Activated effector memory CD4-positive, alpha-beta T cell treated with Interleukin-2 at 50 U/mL for 16 hours (primary cell): ENCODE results near the gene LHPP.

Experiments
- DNase-seq: peaks from one replicate; pipeline ENCODE4 v3.0.0-alpha.2; 2020

Gene LHPP

GRCh38 chr10:124500757-124501156 lies 39.1 kb downstream of the LHPP start:
- DNase-seq = no peak

DNA sequence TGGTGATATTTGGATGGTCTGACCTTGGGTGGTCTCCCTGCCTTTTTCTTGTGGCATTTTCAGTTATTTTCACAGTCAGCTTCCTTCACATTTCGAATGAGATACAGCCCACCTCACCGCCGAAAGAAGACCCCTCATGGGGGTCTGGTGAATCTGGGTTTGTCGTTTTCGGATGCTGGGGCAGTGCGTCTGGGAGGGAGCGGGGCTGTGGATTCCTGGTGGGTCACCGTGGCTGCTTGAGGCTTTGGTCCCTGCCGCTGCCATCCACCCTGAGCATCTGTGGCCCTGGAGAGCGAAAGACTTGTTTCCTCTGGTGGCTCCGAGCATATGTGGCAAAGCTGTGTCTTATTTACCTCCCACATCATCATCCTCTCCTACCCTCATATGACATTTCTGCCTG lies 43.1 kb downstream of the LHPP start:
- DNase-seq = no peak

GRCh38 chr10:124505279-124505678 lies 43.7 kb downstream of the LHPP start:
- DNase-seq = no peak

DNA sequence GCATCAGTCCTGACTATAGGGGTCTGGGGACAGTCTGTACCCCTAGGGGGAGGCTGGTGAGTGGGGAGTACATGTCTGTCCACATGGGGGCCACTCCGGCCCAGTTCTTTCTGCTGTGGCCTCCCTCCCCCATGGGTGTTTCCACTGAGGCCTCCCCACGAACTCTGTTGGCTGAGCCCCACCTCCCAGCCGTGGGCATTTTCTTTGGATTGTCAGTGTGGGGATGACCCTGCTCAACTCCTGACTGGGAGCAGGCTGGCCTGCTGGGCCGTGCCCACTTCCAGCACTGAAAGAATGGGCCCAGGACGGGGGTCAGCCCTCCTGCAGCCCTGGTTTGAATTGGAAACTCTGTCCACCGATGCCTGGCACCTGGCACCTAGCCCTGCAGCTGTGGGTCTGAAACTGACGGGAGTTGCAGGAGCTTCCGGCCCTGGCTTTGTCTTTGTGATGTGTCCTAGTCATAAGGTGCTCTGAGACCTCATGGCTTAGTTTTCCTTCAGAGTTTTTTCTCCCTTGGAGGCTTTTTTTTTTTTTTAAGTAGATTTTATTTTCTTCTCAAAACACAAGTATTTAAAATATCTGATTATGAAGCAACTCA lies 46.5 kb downstream of the LHPP start:
- no peak for DNase-seq

DNA sequence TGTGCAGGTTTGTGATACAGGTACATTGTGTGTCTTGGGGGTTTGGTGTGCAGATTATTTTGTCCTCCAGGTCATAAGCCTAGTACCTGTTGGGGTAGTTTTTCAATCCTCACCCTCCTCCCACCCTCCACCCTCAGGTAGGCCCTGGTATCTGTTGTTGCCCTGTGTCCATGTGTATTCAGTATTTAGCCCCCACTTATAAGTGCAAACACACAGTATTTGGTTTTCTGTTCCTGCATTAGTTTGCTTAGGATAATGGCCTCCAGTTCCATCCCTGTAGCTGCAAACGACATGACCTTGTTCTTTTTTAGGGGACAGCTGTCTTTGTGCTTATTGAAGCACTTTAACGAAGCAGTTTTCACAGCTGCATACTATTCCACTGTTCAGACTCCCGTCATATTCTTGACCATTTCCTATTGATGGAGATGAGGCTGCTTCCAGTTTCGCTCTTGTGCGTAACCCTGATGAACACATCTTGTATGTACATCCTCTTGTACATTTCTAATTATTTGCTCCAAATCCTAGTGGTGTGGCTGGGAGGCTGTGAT lies 47.4 kb downstream of the LHPP start:
- DNase-seq = no peak

- DNase-seq = no peak
Observed at GRCh38 chr10:124509880-124510632, 48.4 kb downstream of the LHPP start.

GRCh38 chr10:124510759-124511158 lies 49.1 kb downstream of the LHPP start:
- DNase-seq = no peak

- DNase-seq = no peak
Observed at GRCh38 chr10:124511205-124512039, 49.8 kb downstream of the LHPP start.

- DNase-seq = no peak
Observed at GRCh38 chr10:124512040-124512428, 50.4 kb downstream of the LHPP start.

DNA sequence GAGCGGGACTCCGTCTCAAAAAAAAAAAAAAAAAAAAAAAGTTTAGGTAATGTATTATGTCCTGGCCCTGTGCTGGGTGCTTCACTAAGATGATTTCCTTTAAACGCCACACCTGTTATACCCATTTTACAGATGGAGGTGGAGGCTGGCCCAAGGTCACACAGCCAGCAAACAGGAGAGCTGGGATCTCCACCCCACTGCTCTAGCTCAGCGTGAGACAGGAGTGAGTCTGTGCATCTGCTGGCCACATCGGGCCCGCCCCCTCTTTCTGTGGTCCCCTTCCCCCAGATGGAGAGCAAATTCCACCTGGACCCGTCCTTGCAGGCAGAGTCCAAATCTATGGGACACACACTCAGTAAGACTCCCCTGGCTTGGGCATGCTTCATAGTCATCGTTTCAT lies 51.0 kb downstream of the LHPP start:
- no peak for DNase-seq

GRCh38 chr10:124515244-124515970 lies 53.8 kb downstream of the LHPP start:
- no peak for DNase-seq

- no peak for DNase-seq
Observed at GRCh38 chr10:124516181-124516580, 54.6 kb downstream of the LHPP start.

DNA sequence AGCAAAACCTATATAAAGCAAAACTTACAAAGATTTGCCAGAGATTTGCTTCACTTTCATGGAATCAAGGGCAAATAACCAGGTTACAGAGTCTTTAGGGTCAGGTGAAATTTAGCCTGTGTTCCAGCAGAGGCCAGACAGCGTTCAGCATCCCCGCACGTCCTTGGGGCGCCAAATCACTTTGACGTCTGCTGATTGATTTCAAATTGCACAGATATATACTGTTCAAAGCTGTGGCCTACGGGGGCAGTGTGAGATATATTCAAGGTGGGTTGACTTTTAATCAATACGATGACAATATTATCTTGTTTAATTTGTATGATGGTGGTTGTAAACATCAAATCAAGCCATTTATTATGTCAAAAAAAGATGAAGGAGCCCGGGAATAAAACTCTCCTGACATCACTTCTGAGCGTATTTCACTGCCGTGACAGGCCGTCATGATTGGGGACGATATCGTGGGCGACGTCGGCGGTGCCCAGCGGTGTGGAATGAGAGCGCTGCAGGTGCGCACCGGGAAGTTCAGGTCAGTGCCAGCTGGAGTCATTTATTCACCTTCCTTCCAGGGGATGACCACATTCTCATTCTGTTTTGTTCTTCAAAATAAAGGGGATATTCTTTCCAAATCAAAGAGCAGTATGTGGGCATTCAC lies 55.2 kb downstream of the LHPP start:
- DNase-seq = no peak

GRCh38 chr10:124517461-124517860 lies 55.8 kb downstream of the LHPP start:
- no peak for DNase-seq

DNA sequence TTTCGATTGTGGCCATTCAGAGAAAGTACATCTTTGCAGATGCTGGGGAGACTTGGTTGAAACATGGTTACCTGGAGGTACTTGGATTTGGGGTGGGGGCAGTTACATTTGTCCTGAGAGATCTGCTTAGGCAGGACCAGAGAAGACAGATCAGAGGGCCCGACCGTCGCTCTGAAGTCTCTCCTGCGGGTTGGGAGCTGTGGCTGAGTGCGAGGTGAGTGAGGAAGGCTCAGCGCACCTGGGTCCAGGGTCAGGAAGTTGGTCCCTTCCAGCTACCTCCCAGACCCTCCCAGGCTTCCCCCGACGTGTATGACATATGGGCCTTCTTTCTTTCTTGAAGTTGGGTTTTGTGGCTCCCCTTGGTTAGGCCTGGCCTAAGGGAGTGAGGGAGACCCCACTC lies 56.3 kb downstream of the LHPP start:
- DNase-seq = no peak

- DNase-seq = no peak
Observed at GRCh38 chr10:124518366-124518765, 56.7 kb downstream of the LHPP start.

DNA sequence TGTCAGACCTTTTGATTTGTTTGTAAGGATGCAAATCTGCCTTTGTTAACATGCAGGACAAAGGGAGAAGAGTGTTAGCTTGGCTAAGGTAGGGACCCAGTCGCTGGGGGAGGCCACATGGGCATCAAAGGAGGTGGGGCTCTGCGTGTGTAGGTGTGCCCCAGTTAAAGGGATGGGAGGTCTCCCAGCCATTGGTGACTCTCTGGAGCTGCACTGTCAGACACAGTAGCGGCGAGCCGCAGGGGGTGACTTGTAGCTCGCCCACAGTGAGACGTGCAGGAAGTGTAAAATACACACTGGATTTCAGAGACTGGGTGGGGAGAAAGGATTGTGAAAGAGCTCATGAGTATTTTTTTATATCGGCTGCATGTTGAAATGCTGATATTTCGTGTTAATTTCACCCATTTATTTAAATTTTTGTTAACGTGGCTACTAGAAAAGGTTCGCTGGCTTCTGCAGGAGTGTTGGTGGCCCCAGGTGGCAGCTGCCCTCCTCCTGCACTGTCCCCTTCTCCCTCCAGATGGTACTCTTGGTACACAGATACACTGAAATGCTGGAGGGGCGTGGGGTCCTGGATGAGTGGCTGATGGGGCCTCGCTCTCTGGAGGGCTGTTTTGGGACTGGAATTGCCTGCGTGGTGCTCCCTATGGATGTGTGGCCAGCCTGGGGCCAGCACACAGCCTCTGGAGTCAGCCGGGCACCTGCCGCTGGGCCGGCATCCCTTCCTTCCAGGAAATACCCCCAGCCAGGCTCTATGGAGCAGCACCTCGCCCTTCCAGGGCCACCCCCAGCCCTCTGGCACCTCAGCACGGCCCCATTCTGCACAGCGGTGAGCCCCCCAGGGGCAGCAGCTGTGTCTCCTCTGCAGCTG lies 59.2 kb downstream of the LHPP start:
- no peak for DNase-seq

DNA sequence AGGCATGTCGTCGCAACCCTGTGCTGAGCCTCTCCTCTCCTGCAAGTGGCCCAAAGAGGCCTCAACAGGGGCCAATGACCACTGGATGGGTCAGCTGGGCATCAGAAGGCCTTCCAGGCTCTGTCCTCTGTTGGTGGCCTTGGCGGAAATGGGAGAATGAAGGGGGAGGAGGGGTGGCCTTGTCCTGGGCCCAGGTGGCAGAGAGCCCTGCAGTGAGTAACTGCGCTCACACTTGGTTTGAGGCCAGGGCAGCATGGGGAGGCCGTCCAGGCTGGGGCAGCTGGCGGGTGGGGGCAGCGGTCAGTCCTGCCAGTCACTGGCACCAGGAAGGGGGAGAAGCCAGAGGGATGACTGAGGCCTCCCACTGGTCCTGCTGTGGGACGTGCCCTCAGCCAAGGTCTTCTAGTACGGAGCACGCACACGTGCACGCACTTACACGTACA lies 59.8 kb downstream of the LHPP start:
- DNase-seq = no peak

DNA sequence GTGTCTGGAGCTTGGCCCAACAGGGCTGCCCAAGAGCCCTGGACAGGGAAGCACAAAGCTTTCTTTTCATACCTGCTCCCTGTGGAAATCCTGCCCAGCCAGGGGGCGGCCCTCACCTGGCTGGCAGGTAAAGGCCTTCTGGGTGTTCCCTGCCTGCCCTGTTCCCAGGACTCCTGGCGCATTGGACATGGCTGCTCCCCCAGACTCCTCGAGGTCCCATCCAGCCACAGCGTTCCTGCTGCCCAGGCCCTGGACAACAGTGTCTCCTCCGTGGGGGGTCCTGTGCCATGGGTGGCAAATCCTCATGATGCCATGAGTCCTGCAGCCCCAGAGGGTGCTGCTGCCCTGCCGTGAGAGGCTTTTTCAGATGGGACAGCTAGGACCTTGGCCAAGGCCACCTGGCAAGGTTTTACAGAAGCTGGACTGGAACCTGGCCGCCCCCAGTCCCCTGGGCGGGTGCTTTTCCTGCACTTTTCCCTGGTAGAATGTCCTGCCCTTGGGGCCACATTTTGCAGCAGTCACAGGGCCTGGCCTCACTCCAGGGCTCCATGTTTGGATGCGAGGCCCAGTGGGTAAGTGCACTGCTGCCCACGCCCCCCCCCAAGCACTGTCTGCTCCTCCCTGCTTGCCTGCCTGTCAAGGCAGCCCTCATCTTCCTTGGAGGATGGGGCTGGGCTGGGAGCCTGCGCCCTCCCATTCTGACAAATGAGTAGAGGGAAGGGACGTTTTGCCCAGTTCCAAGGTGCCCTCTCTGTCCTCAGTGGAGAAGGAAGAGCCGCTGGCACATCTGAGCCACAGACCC lies 60.7 kb downstream of the LHPP start:
- DNase-seq = no peak
